Activated T-cell treated with anti-CD3 and anti-CD28 coated beads, Interleukin-2, amount 50 U/mL, for 24 hours (primary cell): ENCODE results near the gene SEMA6A.

ENCODE experiments used
- DNase-seq: peaks from one replicate; pipeline ENCODE4 v3.0.0-alpha.2; 2020
- H3K27ac Mint-ChIP-seq: 2 replicates; pipeline ENCODE4 v1.8.0; 2020; ENCODE audit warnings: mild to moderate bottlenecking, mixed read lengths
- H3K27me3 Mint-ChIP-seq: 2 replicates; pipeline ENCODE4 v1.8.0; 2020; ENCODE audit warnings: mixed read lengths
- H3K36me3 Mint-ChIP-seq: 2 replicates; pipeline ENCODE4 v1.8.0; 2020; ENCODE audit warnings: low read depth, mixed read lengths
- H3K4me1 Mint-ChIP-seq: 2 replicates; pipeline ENCODE4 v1.8.0; 2020; ENCODE audit warnings: low read depth, mixed read lengths
- H3K4me3 Mint-ChIP-seq: 2 replicates; pipeline ENCODE4 v1.8.0; 2020; ENCODE audit warnings: mild to moderate bottlenecking, moderate library complexity, mixed read lengths
- H3K9me3 Mint-ChIP-seq: 2 replicates; pipeline ENCODE4 v1.8.0; 2020; ENCODE audit warnings: mixed read lengths

The SEMA6A gene

DNA sequence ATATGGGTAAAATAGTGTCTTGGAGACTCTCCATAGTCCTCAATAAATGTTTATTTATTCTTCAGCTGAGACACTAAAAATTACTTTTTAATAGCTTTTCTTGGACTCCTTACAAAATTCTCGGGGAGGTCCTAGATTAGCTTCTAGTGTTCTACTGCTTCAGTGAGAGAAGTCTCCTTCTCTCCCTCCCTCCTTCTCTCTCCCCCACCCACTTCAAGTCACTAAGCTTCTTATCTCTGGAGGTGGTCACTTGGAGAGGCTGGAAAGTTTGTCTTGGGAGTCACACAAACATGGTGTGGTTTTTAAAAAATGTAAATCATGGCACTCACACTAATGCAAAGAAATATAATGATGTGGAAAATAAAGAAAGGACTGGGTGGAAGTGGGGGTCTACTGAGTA, 64.1 kb downstream of the SEMA6A start:
- Mint-ChIP-seq H3K27ac (no peak overlapping the region), H3K27me3 (no peaks in the 10 kb centered on the region), H3K4me1 (no peaks in the 10 kb centered on the region), H3K4me3 (no peak overlapping the region), H3K9me3 (peaks cover 3% of the 10 kb centered on the region), H3K36me3 (no peaks in the 10 kb centered on the region)
- no peak for DNase-seq

DNA sequence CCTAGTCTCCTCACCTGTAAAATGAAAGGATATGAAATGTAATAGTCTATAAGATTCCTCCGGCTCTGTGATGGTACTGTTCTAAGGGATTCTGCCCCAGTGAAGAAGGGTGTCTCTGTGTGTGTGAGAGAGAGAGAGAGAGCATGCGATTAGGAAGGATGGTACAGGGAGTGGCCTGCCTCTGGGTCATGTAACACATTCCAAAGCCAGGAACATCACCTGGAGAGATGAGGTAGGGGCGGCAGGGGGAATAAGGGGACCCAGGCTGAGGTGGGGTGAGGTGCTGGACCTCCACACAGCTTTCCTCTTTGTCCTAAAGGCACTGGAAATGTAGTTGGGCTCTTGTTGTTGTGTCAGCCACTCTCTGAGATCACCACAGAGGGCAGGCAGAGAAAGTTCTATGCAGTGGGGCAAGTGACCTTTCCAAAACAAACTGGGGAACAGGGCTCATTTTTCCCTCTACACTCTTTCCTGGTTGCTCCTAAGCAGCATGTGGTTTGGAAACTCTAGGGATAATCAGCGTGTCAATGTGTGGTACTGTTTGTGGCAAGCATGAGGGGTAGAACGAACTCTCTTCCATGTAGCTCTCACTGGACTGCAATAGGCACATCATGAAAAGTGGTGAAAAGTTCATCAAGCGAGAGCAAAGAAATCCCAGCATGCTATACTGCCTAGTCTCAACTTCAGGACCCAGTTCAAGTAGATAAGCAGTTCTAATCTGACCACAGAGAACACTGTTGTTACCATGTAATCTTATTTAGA, 65.0 kb downstream of the SEMA6A start:
- Mint-ChIP-seq H3K36me3 (no peaks in the 10 kb centered on the region), H3K9me3 (peaks cover 3% of the 10 kb centered on the region), H3K4me3 (no peak overlapping the region), H3K4me1 (no peaks in the 10 kb centered on the region), H3K27me3 (no peaks in the 10 kb centered on the region), H3K27ac (no peak overlapping the region)
- no peak for DNase-seq

DNA sequence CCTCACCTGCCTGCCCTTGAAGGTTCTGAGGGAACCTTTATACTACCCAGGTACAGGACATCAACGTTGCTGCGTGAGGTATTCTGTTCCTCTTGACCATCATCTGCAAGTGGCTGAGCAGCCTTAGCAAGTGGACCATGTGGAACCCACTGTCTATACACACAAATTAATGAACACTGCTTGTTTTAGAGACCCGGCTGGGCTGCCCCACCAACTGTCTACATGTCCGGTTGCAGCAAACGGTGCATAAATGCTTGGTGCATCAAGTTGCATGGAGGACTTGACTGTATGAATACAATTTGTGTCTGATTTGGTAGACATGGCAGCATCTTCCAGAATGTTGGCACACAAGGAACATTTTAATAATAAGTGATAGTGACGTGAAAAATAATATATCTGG, 65.8 kb downstream of the SEMA6A start:
- Mint-ChIP-seq H3K4me3 (no peak overlapping the region), H3K27ac (no peak overlapping the region), H3K4me1 (no peaks in the 10 kb centered on the region), H3K36me3 (no peaks in the 10 kb centered on the region), H3K27me3 (no peaks in the 10 kb centered on the region), H3K9me3 (peaks cover 3% of the 10 kb centered on the region)
- no peak for DNase-seq

DNA sequence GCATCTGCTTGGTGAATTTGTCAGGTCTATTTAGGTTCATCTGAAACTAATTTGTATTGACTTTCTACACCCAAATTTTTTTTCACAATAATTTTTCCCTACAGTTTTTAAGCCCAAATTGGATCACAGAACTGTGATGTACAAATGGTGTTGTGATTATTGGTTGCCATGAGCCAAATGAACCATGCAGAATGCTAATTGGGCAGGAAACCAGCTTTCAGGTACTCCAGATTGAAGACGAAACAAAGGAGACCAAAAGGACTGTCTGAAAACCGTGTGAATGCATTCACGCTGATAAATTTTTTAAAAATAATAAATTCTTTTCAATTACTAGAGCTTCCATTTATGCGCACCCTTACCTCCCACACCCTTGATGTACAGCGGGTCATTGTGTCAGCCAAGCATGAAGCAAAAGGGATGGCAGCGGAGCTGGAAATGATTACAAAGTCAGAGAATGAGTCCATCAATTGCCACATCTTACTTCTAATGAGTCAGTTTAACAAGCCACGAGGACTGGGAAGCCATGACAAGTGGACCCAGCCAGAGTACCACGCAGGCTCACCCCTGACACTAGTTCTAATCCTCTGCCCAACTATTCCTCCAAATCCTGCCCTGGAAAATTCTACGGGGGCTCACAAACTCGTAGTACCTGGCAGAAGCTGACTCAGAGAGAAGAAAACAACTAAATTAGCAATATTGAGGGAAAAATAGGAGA, 66.5 kb downstream of the SEMA6A start:
- H3K4me3 Mint-ChIP-seq = no peak overlapping the region
- no peaks in the 10 kb centered on the region for H3K36me3 Mint-ChIP-seq
- H3K9me3 Mint-ChIP-seq = no peaks in the 10 kb centered on the region
- DNase-seq = no peak
- no peak overlapping the region for H3K27ac Mint-ChIP-seq
- no peaks in the 10 kb centered on the region for H3K4me1 Mint-ChIP-seq
- no peaks in the 10 kb centered on the region for H3K27me3 Mint-ChIP-seq

DNA sequence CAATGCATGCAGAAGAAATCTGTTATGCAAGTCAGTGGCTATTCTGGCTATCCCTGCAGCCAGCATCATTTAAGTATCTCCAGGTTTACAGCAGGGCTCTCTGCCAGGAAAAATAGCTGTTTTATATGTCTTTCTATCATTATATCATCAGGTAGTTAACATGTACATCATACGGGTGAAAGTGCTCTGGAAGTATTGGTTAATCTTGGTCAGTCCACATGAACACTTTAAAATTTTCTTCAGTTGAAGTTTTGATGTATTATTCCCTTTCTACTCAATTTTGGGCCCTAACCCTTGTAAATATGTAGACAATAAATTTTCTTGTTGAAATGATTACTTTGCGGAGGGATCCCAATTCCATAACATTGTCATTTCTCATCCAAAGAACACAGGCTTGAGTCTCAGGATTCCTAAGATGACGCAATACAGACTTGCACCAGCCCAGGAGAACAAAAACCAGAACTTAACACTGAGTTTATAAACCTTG, 67.5 kb downstream of the SEMA6A start:
- Mint-ChIP-seq H3K36me3 (no peaks in the 10 kb centered on the region), H3K27ac (no peak overlapping the region), H3K27me3 (no peaks in the 10 kb centered on the region), H3K4me1 (no peaks in the 10 kb centered on the region), H3K4me3 (no peak overlapping the region), H3K9me3 (no peaks in the 10 kb centered on the region)
- DNase-seq = no peak

DNA sequence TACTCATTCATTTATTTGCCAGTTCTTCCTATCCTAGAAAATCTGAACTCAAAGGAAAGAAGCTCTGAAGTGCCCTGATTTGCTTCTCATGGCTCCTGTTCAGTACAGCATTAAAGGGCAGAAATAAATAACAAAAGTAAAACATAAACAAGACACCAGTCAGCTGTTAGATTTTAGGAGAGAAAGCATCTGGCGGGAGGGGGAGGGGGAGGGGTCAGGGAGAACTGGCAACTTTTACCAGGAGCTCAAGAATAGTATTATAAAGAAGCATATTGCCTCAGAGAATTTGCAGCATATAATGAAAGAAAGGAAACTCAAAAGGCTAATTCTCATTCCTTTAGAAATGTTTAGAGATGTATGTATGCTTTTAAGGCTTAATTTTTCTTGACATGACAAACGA, 68.1 kb downstream of the SEMA6A start:
- Mint-ChIP-seq H3K36me3 (no peaks in the 10 kb centered on the region), H3K4me1 (no peaks in the 10 kb centered on the region), H3K9me3 (no peaks in the 10 kb centered on the region), H3K27me3 (no peaks in the 10 kb centered on the region), H3K4me3 (no peak overlapping the region), H3K27ac (no peak overlapping the region)
- DNase-seq = no peak

DNA sequence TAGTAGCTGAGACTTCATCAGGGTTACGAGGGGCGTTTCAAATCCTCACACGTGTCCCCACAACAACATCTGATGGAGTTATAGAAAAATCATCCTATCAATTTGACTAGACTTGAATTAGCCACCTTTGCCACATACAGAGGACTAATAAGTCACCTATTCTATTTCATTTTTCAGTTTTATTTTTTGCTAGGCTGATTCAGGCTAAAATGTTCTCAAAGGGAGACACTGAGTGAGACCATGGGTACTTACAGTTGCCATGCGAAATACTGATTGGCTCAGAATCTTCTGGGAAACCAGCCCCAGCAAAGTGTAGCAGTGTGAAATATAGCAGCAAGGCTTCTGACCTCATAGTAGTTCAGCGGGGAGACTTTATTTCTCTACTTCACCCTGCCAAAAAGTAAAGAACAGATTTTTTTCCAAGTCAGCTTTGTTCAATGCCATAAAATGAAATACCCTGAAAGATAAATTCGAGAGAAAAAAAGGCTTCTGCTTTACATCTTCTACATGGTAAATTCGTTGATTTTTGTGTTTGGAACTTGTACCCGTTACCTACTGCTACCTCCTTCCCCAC, 69.9 kb downstream of the SEMA6A start:
- H3K4me3 Mint-ChIP-seq = no peak overlapping the region
- H3K4me1 Mint-ChIP-seq = no peaks in the 10 kb centered on the region
- H3K9me3 Mint-ChIP-seq = no peaks in the 10 kb centered on the region
- H3K27me3 Mint-ChIP-seq = no peaks in the 10 kb centered on the region
- DNase-seq = no peak
- no peaks in the 10 kb centered on the region for H3K36me3 Mint-ChIP-seq
- no peak overlapping the region for H3K27ac Mint-ChIP-seq

DNA sequence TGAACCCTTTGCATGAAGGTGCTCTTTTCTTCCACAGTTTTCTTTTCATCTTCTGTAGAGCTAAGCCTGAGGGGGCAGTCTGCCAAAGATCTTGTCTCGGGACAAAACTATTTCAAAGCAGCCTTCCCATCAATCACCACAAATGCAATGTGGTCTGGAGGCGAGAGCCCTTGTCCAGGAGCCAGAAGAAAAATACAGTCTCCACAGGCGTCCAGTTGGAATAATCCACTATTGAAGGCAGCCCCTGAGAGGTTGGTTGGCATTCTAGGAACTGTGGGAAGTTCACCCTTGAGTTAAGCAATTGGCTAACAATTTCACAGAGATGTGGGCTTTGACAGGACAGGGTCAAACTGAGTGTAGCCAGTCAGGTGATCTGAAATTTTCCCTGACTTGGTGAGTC, 72.0 kb downstream of the SEMA6A start:
- no peaks in the 10 kb centered on the region for H3K9me3 Mint-ChIP-seq
- no peak overlapping the region for H3K4me3 Mint-ChIP-seq
- no peak for DNase-seq
- H3K36me3 Mint-ChIP-seq = no peaks in the 10 kb centered on the region
- no peak overlapping the region for H3K27ac Mint-ChIP-seq
- H3K4me1 Mint-ChIP-seq = no peaks in the 10 kb centered on the region
- H3K27me3 Mint-ChIP-seq = no peaks in the 10 kb centered on the region

DNA sequence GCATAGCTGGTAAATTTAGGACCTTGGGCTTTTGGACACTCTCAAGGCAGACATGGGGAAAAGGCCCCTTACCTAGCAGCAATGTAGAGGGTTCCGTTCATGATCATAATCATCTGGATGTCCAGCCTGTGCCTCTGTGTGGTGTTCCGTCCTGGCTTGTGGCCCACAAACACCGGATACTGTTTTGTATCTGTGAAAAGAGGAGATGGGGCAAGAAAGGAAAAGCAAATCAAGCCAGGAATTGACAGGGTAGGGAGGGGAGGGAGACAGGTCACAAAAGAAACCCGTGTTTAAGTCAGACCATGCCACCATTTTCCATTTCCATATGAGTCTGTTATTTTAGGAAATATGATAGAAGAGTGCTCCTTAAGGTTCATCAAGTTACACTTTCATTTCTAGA, 72.5 kb downstream of the SEMA6A start:
- Mint-ChIP-seq H3K27ac (no peak overlapping the region), H3K27me3 (no peaks in the 10 kb centered on the region), H3K36me3 (no peaks in the 10 kb centered on the region), H3K4me3 (no peak overlapping the region), H3K9me3 (no peaks in the 10 kb centered on the region), H3K4me1 (no peaks in the 10 kb centered on the region)
- no peak for DNase-seq

DNA sequence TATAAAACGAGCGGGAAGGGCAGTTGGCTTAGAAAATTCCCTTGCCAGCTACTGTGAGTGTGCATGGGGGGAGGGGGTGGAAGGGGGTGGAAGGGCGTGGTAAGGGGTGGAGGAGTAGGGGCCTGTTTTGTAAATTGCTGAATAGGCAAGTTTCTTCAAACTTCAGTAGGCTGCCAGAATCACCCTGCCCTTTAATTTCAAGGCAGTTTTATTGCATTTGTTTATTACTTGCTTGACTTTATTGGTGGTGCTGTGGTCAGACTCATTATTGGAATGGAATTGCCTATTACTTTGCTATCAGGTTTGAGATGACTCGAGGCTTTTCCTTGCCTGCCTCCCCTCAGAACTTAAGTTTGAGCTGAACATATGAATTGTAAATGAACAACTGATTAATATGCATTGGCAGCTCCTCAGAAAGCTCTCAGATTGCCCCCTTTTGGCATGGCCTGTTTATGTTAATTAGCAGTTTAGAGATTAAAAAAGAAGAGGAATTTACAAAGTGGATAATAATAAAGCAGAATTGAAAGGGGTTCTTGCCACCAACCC, 76.0 kb downstream of the SEMA6A start:
- no peak overlapping the region for H3K27ac Mint-ChIP-seq
- H3K9me3 Mint-ChIP-seq = no peaks in the 10 kb centered on the region
- no peaks in the 10 kb centered on the region for H3K36me3 Mint-ChIP-seq
- no peaks in the 10 kb centered on the region for H3K27me3 Mint-ChIP-seq
- no peaks in the 10 kb centered on the region for H3K4me1 Mint-ChIP-seq
- no peak for DNase-seq
- H3K4me3 Mint-ChIP-seq = no peak overlapping the region

DNA sequence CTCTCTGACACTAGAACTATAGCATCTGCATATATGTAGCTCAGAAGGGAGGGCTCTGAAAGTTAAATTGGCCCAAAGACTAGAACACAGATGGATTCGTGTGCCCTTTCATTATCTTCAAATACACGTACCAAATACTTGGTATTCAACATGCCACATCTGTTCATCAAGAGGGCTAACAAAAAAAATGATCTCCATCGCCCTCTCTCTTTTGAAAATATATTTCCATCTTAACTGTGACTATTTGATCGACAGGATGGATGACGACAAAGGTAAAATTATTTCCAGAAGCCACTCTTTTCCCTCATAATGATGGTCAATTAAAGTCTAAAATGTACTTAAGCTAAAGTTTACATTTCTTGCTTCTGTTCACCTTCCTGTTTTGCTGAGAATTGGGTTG, 77.0 kb downstream of the SEMA6A start:
- Mint-ChIP-seq H3K36me3 (no peaks in the 10 kb centered on the region), H3K27ac (no peak overlapping the region), H3K9me3 (no peaks in the 10 kb centered on the region), H3K4me3 (no peak overlapping the region), H3K27me3 (no peaks in the 10 kb centered on the region), H3K4me1 (no peaks in the 10 kb centered on the region)
- DNase-seq = no peak

DNA sequence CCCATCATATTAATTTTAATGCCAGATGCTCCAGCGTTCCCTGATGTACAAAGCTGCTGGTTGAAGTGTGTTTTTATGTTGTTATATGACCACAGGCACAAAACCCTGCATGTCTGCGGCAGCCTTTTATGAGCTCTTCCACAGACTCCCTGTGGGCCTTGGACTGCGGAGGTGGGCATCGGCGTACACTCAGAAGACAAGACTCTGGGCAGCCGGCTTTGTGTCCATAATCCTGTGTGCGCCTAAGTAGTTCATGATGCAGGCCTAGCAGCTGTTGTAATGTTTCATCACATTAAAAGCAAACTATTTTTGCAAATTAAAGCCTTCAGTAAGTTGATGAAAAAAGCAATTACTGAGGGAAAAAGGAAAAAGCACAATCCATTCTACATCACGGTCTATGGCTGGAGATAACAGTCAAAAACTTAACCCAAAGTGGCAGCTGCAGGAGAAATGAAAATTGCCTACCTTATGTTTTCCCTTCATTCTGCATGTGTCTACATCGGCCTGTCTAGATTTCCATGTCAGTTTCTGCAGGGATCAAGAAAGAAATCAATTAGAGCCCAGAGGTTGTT, 78.8 kb downstream of the SEMA6A start:
- H3K36me3 Mint-ChIP-seq = no peaks in the 10 kb centered on the region
- H3K9me3 Mint-ChIP-seq = no peaks in the 10 kb centered on the region
- no peaks in the 10 kb centered on the region for H3K27me3 Mint-ChIP-seq
- H3K4me1 Mint-ChIP-seq = peaks cover 14% of the 10 kb centered on the region
- no peak for DNase-seq
- no peak overlapping the region for H3K4me3 Mint-ChIP-seq
- H3K27ac Mint-ChIP-seq = no peak overlapping the region

DNA sequence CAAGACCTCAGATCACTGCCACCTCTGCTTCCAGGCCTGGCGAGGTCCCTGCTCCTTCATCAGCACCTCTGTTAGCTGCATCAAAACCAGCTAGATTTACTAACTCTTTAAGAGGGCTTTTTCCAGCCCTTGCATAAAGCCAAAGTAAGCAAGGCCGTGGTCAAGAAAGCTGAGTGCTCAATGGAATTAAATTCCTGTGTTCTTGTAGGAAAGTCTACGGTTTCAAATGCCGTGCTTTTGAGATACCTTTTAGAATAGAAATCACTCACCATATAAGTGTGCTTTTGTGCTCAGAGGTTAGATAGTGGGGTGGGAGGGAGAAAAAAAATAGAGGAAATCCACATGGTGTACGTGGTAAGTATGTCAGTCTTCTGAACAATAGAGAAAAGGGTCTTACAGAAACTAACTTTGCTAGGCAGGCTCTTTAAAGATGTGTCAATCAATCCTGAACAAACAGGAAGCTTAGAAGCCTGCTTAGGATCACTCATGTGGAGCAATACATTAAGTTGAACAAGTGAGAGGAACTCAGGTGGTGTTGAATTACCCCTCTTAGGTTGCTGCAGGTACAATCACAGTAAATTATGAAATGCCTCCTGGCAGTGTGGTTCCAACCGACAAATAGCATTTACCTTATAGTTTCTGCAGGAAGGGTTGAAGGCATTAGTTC, 79.7 kb downstream of the SEMA6A start:
- H3K36me3 Mint-ChIP-seq = no peaks in the 10 kb centered on the region
- peaks cover 18% of the 10 kb centered on the region for H3K4me1 Mint-ChIP-seq
- no peak overlapping the region for H3K4me3 Mint-ChIP-seq
- H3K27me3 Mint-ChIP-seq = no peaks in the 10 kb centered on the region
- no peaks in the 10 kb centered on the region for H3K9me3 Mint-ChIP-seq
- no peak for DNase-seq
- no peak overlapping the region for H3K27ac Mint-ChIP-seq

DNA sequence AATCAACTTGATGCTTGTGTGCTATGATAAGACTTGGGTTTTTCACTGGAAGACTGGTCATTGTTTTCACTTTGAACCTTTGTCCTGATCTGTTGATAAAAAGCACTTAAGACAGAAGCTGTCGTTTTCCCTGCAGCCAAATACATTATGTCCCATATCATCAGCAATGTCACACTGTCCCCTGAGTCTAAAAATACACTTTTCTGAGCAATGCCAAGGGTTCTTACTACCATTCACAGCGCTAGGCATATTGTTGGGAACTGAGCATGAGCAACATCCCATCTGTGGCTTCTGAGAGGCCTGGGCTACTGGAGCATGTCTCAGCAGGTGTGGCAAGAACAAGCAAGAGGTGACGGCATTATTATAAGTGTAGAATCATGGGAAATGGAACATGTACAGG, 81.8 kb downstream of the SEMA6A start:
- H3K9me3 Mint-ChIP-seq = no peaks in the 10 kb centered on the region
- H3K27ac Mint-ChIP-seq = no peak overlapping the region
- no peaks in the 10 kb centered on the region for H3K27me3 Mint-ChIP-seq
- no peak overlapping the region for H3K4me3 Mint-ChIP-seq
- H3K36me3 Mint-ChIP-seq = no peaks in the 10 kb centered on the region
- H3K4me1 Mint-ChIP-seq = peaks cover 18% of the 10 kb centered on the region
- DNase-seq = no peak
